Parathyroid adenoma (tissue), 2 donors: ENCODE data around the gene IL12A.

ENCODE experiments used
- H2AFZ ChIP-seq: fragments of 300-600 bp; sonication (generic); one replicate; pipeline ENCODE4 v1.7.0; 2017; ENCODE audit warnings: antibody characterized with exemption, mild to moderate bottlenecking
- H3K27ac ChIP-seq: fragments of 300-600 bp; sonication (generic); one replicate; pipeline ENCODE4 v1.7.0; 2017
- H3K27me3 ChIP-seq: fragments of 300-600 bp; sonication (generic); one replicate; pipeline ENCODE4 v1.7.0; 2017; ENCODE audit warnings: low read length; ENCODE audit not compliant: control insufficient read depth, insufficient read depth
- H3K36me3 ChIP-seq: fragments of 300-600 bp; sonication (generic); one replicate; pipeline ENCODE4 v1.7.0; 2017; ENCODE audit warnings: low read length; ENCODE audit not compliant: control insufficient read depth, insufficient read depth
- H3K4me1 ChIP-seq: fragments of 300-600 bp; sonication (generic); one replicate; pipeline ENCODE4 v1.7.0; 2017; ENCODE audit warnings: control low read depth
- H3K4me2 ChIP-seq: fragments of 300-600 bp; sonication (generic); one replicate; pipeline ENCODE4 v1.7.0; 2017; ENCODE audit warnings: low read length
- H3K4me3 ChIP-seq: fragments of 300-600 bp; sonication (generic); one replicate; pipeline ENCODE4 v1.7.0; 2017; ENCODE audit warnings: low read depth, low read length
- H3K79me2 ChIP-seq: fragments of 300-600 bp; sonication (generic); one replicate; pipeline ENCODE4 v1.7.0; 2017; ENCODE audit warnings: control low read depth
- H3K9ac ChIP-seq: fragments of 300-600 bp; sonication (generic); one replicate; pipeline ENCODE4 v1.7.0; 2017; ENCODE audit warnings: mild to moderate bottlenecking
- H3K9me3 ChIP-seq: fragments of 300-600 bp; sonication (generic); one replicate; pipeline ENCODE4 v1.7.0; 2017; ENCODE audit warnings: low read length; ENCODE audit not compliant: control insufficient read depth
- CTCF ChIP-seq: fragments of 300-600 bp; sonication (generic); IDR thresholded peaks from one replicate; pipeline ENCODE4 v1.7.0; 2017; ENCODE audit warnings: antibody characterized with exemption, mild to moderate bottlenecking
- donor health status: primary hyperparathyroidism.

IL12A gene

GRCh38 chr3:160020057-160020711 lies 31.5 kb downstream of the IL12A start:
- Histone ChIP-seq H3K36me3 (no peaks in the 10 kb centered on the region), H2AFZ (no peak overlapping the region), H3K79me2 (no peaks in the 10 kb centered on the region), H3K27ac (no peak overlapping the region), H3K4me1 (peaks cover 9% of the 10 kb centered on the region), H3K4me3 (no peak overlapping the region), H3K4me2 (no peak overlapping the region), H3K9ac (no peak overlapping the region), H3K9me3 (no peaks in the 10 kb centered on the region), H3K27me3 (no peaks in the 10 kb centered on the region)
- TF ChIP-seq CTCF = no peak

GRCh38 chr3:160022068-160022467 lies 33.4 kb downstream of the IL12A start:
- no peak overlapping the region for H3K27ac ChIP-seq
- no peak overlapping the region for H3K4me3 ChIP-seq
- H3K9me3 ChIP-seq = no peaks in the 10 kb centered on the region
- peaks cover 9% of the 10 kb centered on the region for H3K4me1 ChIP-seq
- no peak overlapping the region for H3K9ac ChIP-seq
- no peaks in the 10 kb centered on the region for H3K36me3 ChIP-seq
- no peak overlapping the region for H3K4me2 ChIP-seq
- no peaks in the 10 kb centered on the region for H3K79me2 ChIP-seq
- no peak overlapping the region for H2AFZ ChIP-seq
- no peak for TF ChIP-seq CTCF
- H3K27me3 ChIP-seq = no peaks in the 10 kb centered on the region

- Histone ChIP-seq H3K4me1 (peaks cover 9% of the 10 kb centered on the region), H3K27me3 (no peaks in the 10 kb centered on the region), H3K4me2 (no peak overlapping the region), H3K9ac (no peak overlapping the region), H3K36me3 (no peaks in the 10 kb centered on the region), H3K9me3 (no peaks in the 10 kb centered on the region), H3K27ac (no peak overlapping the region), H3K4me3 (no peak overlapping the region), H2AFZ (no peak overlapping the region), H3K79me2 (no peaks in the 10 kb centered on the region)
- no peak for TF ChIP-seq CTCF
These were observed 34.8 kb downstream of the IL12A start for GRCh38 chr3:160023476-160023875.

GRCh38 chr3:160027541-160028195 lies 39.0 kb downstream of the IL12A start:
- no peaks in the 10 kb centered on the region for H3K4me1 ChIP-seq
- no peak for TF ChIP-seq CTCF
- H3K36me3 ChIP-seq = no peaks in the 10 kb centered on the region
- H3K9ac ChIP-seq = no peak overlapping the region
- H3K9me3 ChIP-seq = no peaks in the 10 kb centered on the region
- no peak overlapping the region for H3K4me2 ChIP-seq
- no peak overlapping the region for H3K27ac ChIP-seq
- no peaks in the 10 kb centered on the region for H3K27me3 ChIP-seq
- no peak overlapping the region for H3K4me3 ChIP-seq
- H3K79me2 ChIP-seq = no peaks in the 10 kb centered on the region
- no peak overlapping the region for H2AFZ ChIP-seq

- no peak for TF ChIP-seq CTCF
- Histone ChIP-seq H3K27ac (no peak overlapping the region), H3K4me3 (no peak overlapping the region), H3K4me2 (no peak overlapping the region), H3K79me2 (no peaks in the 10 kb centered on the region), H3K9ac (no peak overlapping the region), H3K4me1 (peaks cover 5% of the 10 kb centered on the region), H3K36me3 (no peaks in the 10 kb centered on the region), H3K9me3 (no peaks in the 10 kb centered on the region), H2AFZ (no peak overlapping the region), H3K27me3 (no peaks in the 10 kb centered on the region)
These were observed 47.1 kb downstream of the IL12A start for GRCh38 chr3:160035757-160036156.
